IMR-90 (cell line): ENCODE data around the gene CIZ1. TPM values are rescaled to one million over a fixed set of nuclear protein-coding genes. Genes with fewer than 3 reads are reported as not detected.

Experiments
- ATAC-seq: fragments of 200-7000 bp; cut with Tn5 transposase; 2 replicates; pipeline ENCODE4 v1.9.1; 2020; ENCODE audit warnings: low read depth, mild to moderate bottlenecking, moderate library complexity
- BruUV-seq: library from RNA; stranded (reverse); fragments of 400-500 nt; replicated peaks from 2 replicates; lab custom pipeline; 2021; lab: Mats Ljungman, UMichigan
- CTCF ChIA-PET: fragments of 300-600 bp; formaldehyde crosslinking; extraction: SDS; loops from one replicate; lab custom pipeline; 2021; ENCODE audit warnings: antibody characterized with exemption; lab: Yijun Ruan, JAX
- POLR2A ChIA-PET: fragments of 300-600 bp; sonication (Branson Sonifier 250); formaldehyde crosslinking; loops from one replicate; lab custom pipeline; 2022; ENCODE audit warnings: antibody characterized with exemption; ENCODE audit not compliant: unreplicated experiment; lab: Charles Lee
- DNase-seq: peaks from one replicate; pipeline ENCODE4 v3.0.0; 2013
- H2AFZ ChIP-seq: replicated peaks from 2 replicates; pipeline ENCODE3; 2013; ENCODE audit warnings: low read length, mild to moderate bottlenecking; ENCODE audit not compliant: poor library complexity
- H2AK5ac ChIP-seq: 2 replicates; pipeline ENCODE4 v1.6.1; 2013; ENCODE audit warnings: low read depth, low read length, inconsistent platforms
- H2AK9ac ChIP-seq: replicated peaks from 2 replicates; pipeline ENCODE3; 2013; ENCODE audit warnings: mild to moderate bottlenecking, low read depth, low read length, moderate library complexity; ENCODE audit not compliant: poor library complexity
- H2BK120ac ChIP-seq: 2 replicates; pipeline ENCODE4 v1.6.1; 2013; ENCODE audit warnings: low read depth, low read length, inconsistent platforms
- H2BK15ac ChIP-seq: 3 replicates; pipeline ENCODE4 v1.6.1; 2013; ENCODE audit warnings: low read depth, low read length, inconsistent platforms
- H2BK20ac ChIP-seq: 2 replicates; pipeline ENCODE4 v1.6.1; 2013; ENCODE audit warnings: low read depth, mild to moderate bottlenecking, inconsistent platforms, low read length, moderate library complexity
- H2BK5ac ChIP-seq: 2 replicates; pipeline ENCODE4 v1.6.1; 2013; ENCODE audit warnings: mild to moderate bottlenecking, low read depth, low read length, inconsistent platforms; ENCODE audit not compliant: poor library complexity, severe bottlenecking
- H3K14ac ChIP-seq: replicated peaks from 2 replicates; pipeline ENCODE4 v1.6.1; 2013; ENCODE audit warnings: low read depth, low read length, inconsistent platforms
- H3K18ac ChIP-seq: 2 replicates; pipeline ENCODE4 v1.6.1; 2013; ENCODE audit warnings: low read depth, low read length, control low read depth
- H3K23ac ChIP-seq: 2 replicates; pipeline ENCODE4 v1.6.1; 2013; ENCODE audit warnings: low read depth, low read length, inconsistent platforms
- H3K27ac ChIP-seq: 2 replicates; pipeline ENCODE4 v1.5.1; 2013; ENCODE audit warnings: mild to moderate bottlenecking, control low read depth, low read length; ENCODE audit not compliant: insufficient read depth
- H3K27me3 ChIP-seq: 2 replicates; pipeline ENCODE4 v1.6.1; 2013; ENCODE audit warnings: low read length; ENCODE audit not compliant: control insufficient read depth, insufficient read depth
- H3K36me3 ChIP-seq: 2 replicates; pipeline ENCODE4 v1.6.1; 2013; ENCODE audit warnings: low read length, mixed read lengths; ENCODE audit not compliant: control insufficient read depth, insufficient read depth
- H3K4ac ChIP-seq: 2 replicates; pipeline ENCODE4 v1.6.1; 2013; ENCODE audit warnings: low read depth, low read length, inconsistent platforms
- H3K4me1 ChIP-seq: 2 replicates; pipeline ENCODE4 v1.6.1; 2013; ENCODE audit warnings: low read length, mixed read lengths; ENCODE audit not compliant: control insufficient read depth, insufficient read depth
- H3K4me2 ChIP-seq: 2 replicates; pipeline ENCODE4 v1.6.1; 2013; ENCODE audit warnings: low read depth, mild to moderate bottlenecking, control low read depth, low read length, moderate library complexity
- H3K4me3 ChIP-seq: 2 replicates; pipeline ENCODE4 v1.5.1; 2013; ENCODE audit warnings: low read depth, mild to moderate bottlenecking, control low read depth, low read length, moderate library complexity; ENCODE audit not compliant: insufficient read depth
- H3K56ac ChIP-seq: 2 replicates; pipeline ENCODE4 v1.6.1; 2013; ENCODE audit warnings: low read length, inconsistent platforms; ENCODE audit not compliant: insufficient read depth; ENCODE audit errors: extremely low read depth
- H3K79me1 ChIP-seq, 2 experiments: 2 replicates each; pipeline ENCODE4 v1.6.1; 2013; ENCODE audit warnings: low read length in 2 of 2, inconsistent platforms in 1 of 2, low read depth in 1 of 2
- H3K9ac ChIP-seq: 2 replicates; pipeline ENCODE4 v1.6.1; 2013; ENCODE audit warnings: low read depth, low read length, control low read depth
- H3K9me1 ChIP-seq: 2 replicates; pipeline ENCODE4 v1.6.1; 2013; ENCODE audit warnings: low read length, inconsistent platforms; ENCODE audit not compliant: insufficient read depth
- H3K9me3 ChIP-seq: 2 replicates; pipeline ENCODE4 v1.6.1; 2013; ENCODE audit warnings: low read length; ENCODE audit not compliant: control insufficient read depth, insufficient read depth
- H4K20me1 ChIP-seq: 2 replicates; pipeline ENCODE4 v1.6.1; 2013; ENCODE audit warnings: low read length, inconsistent platforms; ENCODE audit not compliant: insufficient read depth
- H4K5ac ChIP-seq: 2 replicates; pipeline ENCODE4 v1.6.1; 2013; ENCODE audit warnings: mild to moderate bottlenecking, low read depth, low read length, control low read depth
- H4K8ac ChIP-seq, 2 experiments: 2 replicates each; pipeline ENCODE4 v1.6.1; 2013; ENCODE audit warnings: low read depth in 2 of 2, low read length in 2 of 2, control low read depth in 1 of 2, inconsistent platforms in 1 of 2
- H4K91ac ChIP-seq: 2 replicates; pipeline ENCODE4 v1.6.1; 2013; ENCODE audit warnings: low read depth, low read length, inconsistent platforms; ENCODE audit not compliant: insufficient read depth
- MAFK ChIP-seq: IDR thresholded peaks from 2 replicates; pipeline ENCODE4 v1.6.1; 2012; ENCODE audit warnings: low read depth, low read length, improper control_type of control experiment
- MAZ ChIP-seq: IDR thresholded peaks from 2 replicates; pipeline ENCODE4 v1.6.1; 2012; ENCODE audit warnings: low read depth, mild to moderate bottlenecking, low read length, improper control_type of control experiment, moderate library complexity, borderline replicate concordance
- RFX5 ChIP-seq: IDR thresholded peaks from 2 replicates; pipeline ENCODE4 v1.8.0; 2012; ENCODE audit warnings: low read depth, mild to moderate bottlenecking, low read length, moderate library complexity
- USF2 ChIP-seq: fragments of 150-350 bp; IDR thresholded peaks from 2 replicates; pipeline ENCODE4 v1.6.1; 2017; ENCODE audit warnings: mild to moderate bottlenecking, antibody characterized with exemption, low read length, low read depth
- WGBS, 2 experiments: methylation state at CpG; one replicate each; pipeline versions ENCODE4 v1.1.5 to v1.1.7; 2013; ENCODE audit warnings: missing lambda C conversion rate in 2 of 2; ENCODE audit not compliant: insufficient read length in 1 of 2; ENCODE audit errors: extremely low coverage in 2 of 2; 5-methylcytosine and 5-hydroxymethylcytosine counted together
- dilution Hi-C: fragments of 300-500 bp; cut with HindIII; formaldehyde crosslinking; loops from one replicate; pipeline ENCODE4 v1.14.3; 2018; ENCODE audit warnings: low sequenced_read_pairs; ENCODE audit not compliant: unreplicated experiment
- in situ Hi-C: fragments of 300-500 bp; cut with MboI; formaldehyde crosslinking; loops from 3 replicates; pipeline ENCODE4 v1.14.3; 2019; ENCODE audit warnings: low sequenced_read_pairs, inconsistent platforms, mixed read lengths
- intact Hi-C: fragments of 100-400 bp; cut with micrococcal nuclease; formaldehyde crosslinking; loops from 2 replicates; pipeline ENCODE4 v1.10.0; 2022
- polyA plus RNA-seq, 3 experiments: library from polyadenylated mRNA; depleted of rRNA; stranded (reverse); fragments of >200 nt; gene quantifications; 2 replicates each; pipeline ENCODE4 v1.2.3, GENCODE V29; 2012; ENCODE audit warnings: low replicate concordance in 1 of 3
- total RNA-seq: library from RNA; depleted of rRNA; stranded (reverse); fragments of >200 nt; gene quantifications from 2 replicates; pipeline ENCODE4 v1.2.3, GENCODE V29; 2012

Gene CIZ1
- total and polyA plus RNA-seq, 2 of the 4 experiments (the other 2 are of a cell fraction), result 13.8 to 51.9 TPM

- H4K91ac ChIP-seq, result peak overlapping the region; percentile 34; the same call in 1 of the 2 replicates
- no peaks in the 10 kb centered on the region for H3K27me3 ChIP-seq
- no peak overlapping the region for H2BK20ac ChIP-seq
- no peak overlapping the region for H3K9ac ChIP-seq
- ChIA-PET CTCF (interaction anchor here (0.8 to 1.2 kb wide), 2 partner anchors 18 to 62 kb away, joined by 3 read pairs; no protein-coding TSS in a partner anchor), POLR2A (no interaction called here)
- peak overlapping the region; percentile 93 for H2AK9ac ChIP-seq
- H2BK120ac ChIP-seq, result no peak overlapping the region; the same call in 1 of the 2 replicates
- peaks cover 10% of the 10 kb centered on the region for H3K36me3 ChIP-seq
- intact Hi-C loops (no loop called here), in situ Hi-C loops (no loop called here), dilution Hi-C loops (no loop called here)
- peak overlapping the region; percentile 37 for H3K4me2 ChIP-seq
- 0 out of 2 replicates have a peak overlapping the region, but pooled peaks have one; percentile 39 for H2AK5ac ChIP-seq
- DNase-seq, result peak; percentile 60
- H4K5ac ChIP-seq, result peak overlapping the region; percentile 39; the same call in 1 of the 2 replicates
- H3K27ac ChIP-seq, result no peak overlapping the region
- no TSS peak for BruUV-seq
- 0 out of 2 replicates have a peak overlapping the region, but pooled peaks have one; percentile 15 for H3K14ac ChIP-seq
- no peak overlapping the region for H3K18ac ChIP-seq
- H4K20me1 ChIP-seq, result no peaks in the 10 kb centered on the region
- peak overlapping the region; percentile 72; the same call in 1 of the 2 replicates for H3K23ac ChIP-seq
- peak overlapping the region; percentile 47; the same call in 1 of the 3 replicates for H2BK15ac ChIP-seq
- H3K56ac ChIP-seq, result no peak overlapping the region; the same call in 1 of the 2 replicates
- peak overlapping the region; percentile 96 for H2AFZ ChIP-seq
- peak; percentile 25 for ATAC-seq
- WGBS, 2 experiments, result 8% methylated on average over 39 of the region's 56 CpGs; no CpG with 5 or more reads in 1 of the 2 experiments
- peak overlapping the region; percentile 76 to 97; a peak in 2 of 4 replicates for H4K8ac ChIP-seq
- H3K4me1 ChIP-seq, result peaks cover 10% of the 10 kb centered on the region
- no peaks in the 10 kb centered on the region for H3K9me3 ChIP-seq
- TF ChIP-seq USF2 (peak; percentile 74), MAZ (0 out of 2 replicates have a peak, but pooled peaks have one; percentile 4), MAFK (no peak), RFX5 (no peak)
- H3K79me1 ChIP-seq, result peaks cover 14 to 36% of the 10 kb centered on the region in 2 experiments
- peak overlapping the region; percentile 13; the same call in 1 of the 2 replicates for H3K4me3 ChIP-seq
- H3K4ac ChIP-seq, result peak overlapping the region; percentile 65
- H3K9me1 ChIP-seq, result peaks cover 9% of the 10 kb centered on the region; the same call in 1 of the 2 replicates
- no peak overlapping the region for H2BK5ac ChIP-seq
These were observed 1.4 kb upstream of the CIZ1 start for GRCh38 chr9:128192601-128193371.
